GM20431 (cell line): ENCODE data around the gene CTDSP2.
"Not testable (repeated sequence)": the region's sequence is repeated elsewhere in the genome, so short reads cannot be mapped to it uniquely, and the experiment has no call there.

Experiments
- in situ Hi-C: fragments of 300-500 bp; cut with MseI, MboI; formaldehyde crosslinking; loops from one replicate; pipeline ENCODE4 v1.15.0; 2020; ENCODE audit warnings: low sequenced_read_pairs; ENCODE audit not compliant: unreplicated experiment

The CTDSP2 gene

DNA sequence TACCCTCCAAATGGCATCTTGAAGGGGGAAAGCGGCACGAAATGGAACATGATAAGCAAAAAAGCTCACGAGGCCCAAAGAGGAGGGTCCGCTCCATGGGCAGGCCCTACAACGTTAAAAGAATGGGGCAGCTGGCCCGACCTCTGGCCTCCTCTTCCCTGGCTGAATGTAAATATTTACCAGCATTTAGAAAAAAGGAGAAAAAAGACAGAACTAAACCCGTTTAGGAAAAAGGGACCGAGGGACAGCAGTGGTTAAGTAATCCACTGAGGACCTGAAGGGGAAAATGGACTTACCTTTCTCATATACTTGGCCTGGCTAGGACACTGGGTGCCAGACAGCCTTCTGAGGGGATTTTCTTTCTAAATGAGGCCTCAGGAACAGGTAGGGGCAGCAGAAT, 26.4 kb downstream of the CTDSP2 start:
- in situ Hi-C loops: not testable (repeated sequence)

- in situ Hi-C loops: not testable (repeated sequence)
Measured at GRCh38 chr12:57817990-57818331, 28.6 kb downstream of the CTDSP2 start.

DNA sequence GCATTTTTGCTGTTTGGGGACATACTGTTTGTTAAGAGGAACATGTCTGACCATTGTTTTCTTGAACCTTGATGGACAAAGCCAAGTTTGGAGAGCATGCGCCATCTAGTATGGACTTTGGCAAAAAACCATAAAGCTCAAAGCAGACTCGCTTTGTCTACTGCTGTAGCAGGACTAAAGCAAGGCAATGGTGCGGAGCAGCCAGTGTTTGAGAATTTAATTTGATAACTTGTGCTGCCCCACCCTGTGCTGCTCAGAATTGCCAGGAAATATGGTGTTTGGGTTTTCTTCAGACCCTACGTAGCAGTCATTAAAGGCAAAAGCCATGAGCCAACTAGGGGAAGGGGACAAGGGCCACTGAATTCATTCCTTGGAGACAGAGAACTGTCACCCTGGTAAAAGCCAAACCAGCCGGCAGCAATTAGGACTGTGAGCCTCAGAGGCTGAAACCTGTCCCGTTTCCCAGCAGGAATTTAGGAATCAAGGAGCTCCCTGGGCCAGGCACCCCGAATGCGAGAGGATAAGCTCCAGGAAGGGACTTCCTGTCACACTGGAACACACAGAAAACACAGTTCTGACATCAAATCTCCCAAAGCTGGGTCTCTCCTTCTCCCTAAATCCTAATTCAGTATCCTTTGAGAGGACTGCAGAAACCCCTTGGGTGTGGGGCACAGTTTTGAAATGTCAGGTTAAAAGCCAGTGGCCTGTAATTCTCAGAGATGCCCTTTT, 29.1 kb downstream of the CTDSP2 start:
- in situ Hi-C loops: no loop called here

GRCh38 chr12:57816855-57817151, 29.7 kb downstream of the CTDSP2 start:
- in situ Hi-C loops: no loop called here

GRCh38 chr12:57816001-57816854, 30.3 kb downstream of the CTDSP2 start:
- in situ Hi-C loops: no loop called here

DNA sequence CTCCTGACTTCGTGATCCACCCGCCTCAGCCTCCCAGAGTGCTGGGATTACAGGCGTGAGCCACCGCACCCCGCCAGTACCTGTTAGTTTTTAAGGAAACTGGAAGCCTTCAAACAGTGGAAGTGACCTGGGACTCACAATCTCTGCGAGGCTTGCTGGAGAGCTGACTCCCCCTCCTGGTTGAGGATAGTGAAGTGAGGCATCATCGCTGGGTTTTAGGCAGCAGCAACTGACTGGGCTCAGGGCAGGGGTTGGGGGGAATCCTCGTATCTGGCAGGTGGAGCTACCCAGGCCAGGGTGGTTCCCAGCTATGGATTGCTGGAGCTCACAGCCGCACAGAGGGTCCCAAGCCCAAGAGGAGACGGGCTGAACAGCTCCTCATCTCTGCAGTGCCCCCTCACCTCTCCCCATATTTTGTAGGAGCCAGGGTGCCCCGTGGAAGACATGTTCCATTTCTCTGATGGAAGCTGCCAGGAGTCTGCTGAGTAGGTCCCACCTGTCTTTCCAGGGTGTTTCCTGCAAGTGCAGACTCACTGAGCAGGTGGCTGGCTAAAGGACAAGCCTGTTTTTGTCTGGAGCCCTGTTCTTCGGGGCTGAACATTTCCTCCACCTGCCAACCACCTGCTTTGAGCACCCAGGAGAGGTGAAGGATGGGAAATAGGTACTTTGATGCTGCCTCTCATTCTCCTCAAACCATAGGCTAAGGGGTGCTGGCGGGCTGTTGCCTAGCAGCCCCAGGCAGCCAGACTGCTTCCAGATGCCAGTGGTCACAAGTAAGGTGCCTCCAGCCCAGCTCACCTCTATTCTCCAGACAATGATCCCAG, 31.1 kb downstream of the CTDSP2 start:
- in situ Hi-C loops: no loop called here

GRCh38 chr12:57813971-57814772, 32.4 kb downstream of the CTDSP2 start:
- in situ Hi-C loops: no loop called here

DNA sequence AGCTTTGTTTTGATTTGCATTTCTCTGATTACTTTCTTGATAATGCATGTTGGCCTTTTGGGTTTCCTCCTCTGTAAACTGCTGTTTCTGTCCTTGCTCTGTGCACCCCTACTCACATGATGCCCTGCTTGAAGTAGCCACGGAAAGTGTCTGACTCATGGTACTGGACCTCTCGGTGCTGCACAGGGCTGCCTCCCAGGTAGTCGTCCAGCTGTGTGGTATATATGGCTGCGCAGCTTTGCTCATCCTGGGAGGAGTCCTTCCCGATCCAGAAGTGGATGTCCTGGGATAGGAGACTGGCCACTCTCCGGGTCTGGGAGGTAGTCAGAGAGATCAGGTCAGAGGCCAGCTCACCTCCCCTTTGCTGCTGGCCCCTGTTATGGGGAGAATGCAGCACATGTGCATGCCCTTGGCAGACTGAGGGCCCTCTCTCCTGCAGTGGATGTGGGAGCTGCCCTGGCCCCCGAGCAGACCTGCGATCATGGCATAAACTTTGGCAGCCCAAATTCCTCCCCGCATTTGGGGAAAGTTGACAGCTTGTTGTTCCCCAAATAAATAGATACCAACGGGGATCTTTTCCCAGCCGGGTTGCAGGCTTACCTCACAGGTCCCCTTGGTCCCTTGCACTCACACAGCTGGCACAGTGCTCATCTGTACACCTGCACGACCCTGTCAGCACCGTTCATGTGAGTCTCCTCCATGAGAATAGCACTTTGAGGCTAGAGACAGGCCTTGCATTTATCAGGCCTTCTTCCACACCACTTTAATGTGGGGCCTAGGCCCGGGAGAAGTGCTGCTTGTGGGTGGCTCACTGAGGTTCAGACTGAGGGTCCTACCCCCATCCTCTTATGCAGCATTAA, 33.2 kb downstream of the CTDSP2 start:
- in situ Hi-C loops: no loop called here

DNA sequence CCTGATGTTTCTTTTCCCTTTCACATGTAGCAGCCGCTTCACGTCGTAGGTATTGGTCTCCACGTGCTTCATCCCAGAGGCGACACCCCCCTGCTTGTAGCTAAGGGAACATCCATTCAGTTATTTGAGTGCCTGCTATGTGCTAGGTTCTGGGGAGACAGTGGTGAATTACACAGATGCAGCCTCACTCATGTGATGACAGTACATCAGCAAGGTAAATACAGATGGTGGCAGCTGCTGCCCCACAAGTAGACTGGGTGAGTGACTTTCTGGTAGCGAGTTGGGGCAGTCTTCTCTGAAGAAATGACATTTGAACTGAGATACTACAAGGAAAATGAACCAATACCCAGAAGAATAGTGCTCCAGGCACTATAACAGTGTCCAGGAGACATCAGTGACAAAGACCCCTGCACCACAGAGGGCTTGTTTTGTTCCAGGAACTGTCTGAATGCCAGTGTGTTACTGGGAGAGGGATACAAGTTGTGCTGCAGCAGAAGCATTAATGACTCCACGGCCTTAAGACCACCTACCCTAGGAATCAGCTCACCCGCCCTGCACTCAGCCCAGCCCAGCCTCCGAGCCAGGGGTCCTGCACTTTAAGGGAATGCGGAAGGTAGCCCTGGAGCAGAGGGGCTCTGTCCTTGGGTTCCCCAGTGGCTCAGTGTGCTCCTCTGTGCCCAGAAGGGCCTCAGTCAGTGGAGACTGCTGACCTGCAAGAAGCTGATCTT, 35.3 kb downstream of the CTDSP2 start:
- in situ Hi-C loops: no loop called here

DNA sequence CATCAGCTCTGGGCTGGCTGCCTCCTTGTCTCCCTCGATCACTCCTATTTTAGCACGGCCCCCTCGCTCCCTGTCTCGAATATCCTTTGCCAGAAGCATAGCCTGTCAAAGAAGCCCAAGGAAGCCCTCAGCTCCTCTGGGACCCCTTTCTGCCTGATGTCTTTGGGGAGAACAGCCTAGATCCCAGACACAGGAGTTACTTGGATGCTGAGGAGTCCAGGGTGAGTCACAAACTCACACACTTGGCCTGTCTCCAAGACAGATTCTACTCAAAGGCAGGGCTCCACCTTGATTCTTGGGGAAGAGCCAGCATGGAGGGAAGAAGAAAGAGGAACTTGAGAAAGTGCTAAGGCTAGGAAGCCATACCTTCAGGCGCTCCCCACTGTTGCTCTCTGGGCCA, 36.1 kb downstream of the CTDSP2 start:
- in situ Hi-C loops: no loop called here

- in situ Hi-C loops: no loop called here
Measured at GRCh38 chr12:57809425-57809824, 37.1 kb downstream of the CTDSP2 start.

DNA sequence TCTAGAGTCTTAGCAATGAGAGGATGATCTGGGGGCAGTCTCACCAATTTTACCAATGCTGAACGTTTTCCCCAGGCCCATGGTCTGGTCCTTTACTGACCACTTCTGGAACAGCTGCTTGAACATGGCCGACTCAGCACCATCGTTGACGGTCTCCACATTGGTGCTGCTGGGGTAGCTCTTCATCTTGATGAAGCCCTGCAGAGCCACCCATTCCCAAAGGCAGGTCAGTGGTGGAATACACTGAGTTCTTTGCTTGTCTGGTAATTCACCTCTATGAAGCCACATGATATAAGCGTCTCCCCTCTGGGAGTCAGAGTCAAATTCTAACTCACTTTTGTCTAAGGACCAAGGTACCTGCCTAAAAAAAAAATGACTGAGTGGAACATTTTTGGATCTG, 38.2 kb downstream of the CTDSP2 start:
- in situ Hi-C loops: no loop called here

DNA sequence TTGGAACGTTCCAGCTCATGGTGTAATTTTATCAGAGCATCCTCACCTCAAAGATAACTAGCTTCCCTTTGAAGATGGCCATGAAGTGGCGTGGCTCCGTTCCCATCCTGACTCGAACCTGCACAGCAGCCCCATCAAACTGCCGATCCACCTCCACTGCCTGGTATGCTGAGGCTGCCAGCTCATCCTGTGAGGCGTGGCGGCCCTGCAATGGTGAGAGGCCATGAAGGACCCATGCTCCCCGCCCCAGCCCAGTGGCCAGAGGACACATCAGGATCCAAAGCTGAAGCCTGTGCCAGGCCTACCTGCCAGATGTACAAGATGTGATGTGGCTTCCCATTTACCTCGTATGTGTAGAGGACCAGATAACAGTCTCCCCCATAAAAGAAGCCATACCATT, 39.2 kb downstream of the CTDSP2 start:
- in situ Hi-C loops: no loop called here

DNA sequence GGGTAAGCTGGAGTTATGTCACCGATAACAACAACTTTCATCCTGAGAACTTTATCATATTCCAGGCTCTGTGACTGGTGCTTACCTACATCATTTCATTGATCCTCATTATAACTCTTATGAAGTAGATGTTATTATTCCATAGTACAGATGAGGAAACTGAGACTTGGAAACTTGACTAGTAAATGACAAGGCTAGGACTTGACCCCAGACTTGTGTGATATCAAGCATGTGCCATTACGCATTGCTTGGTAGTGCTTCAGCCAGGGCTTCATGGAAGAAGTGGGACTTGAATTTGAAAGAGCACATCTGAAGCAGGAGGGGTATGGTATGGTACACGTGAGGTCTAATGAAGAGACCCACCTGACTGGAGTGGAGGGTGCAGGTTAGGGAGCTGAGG, 39.9 kb downstream of the CTDSP2 start:
- in situ Hi-C loops: no loop called here

DNA sequence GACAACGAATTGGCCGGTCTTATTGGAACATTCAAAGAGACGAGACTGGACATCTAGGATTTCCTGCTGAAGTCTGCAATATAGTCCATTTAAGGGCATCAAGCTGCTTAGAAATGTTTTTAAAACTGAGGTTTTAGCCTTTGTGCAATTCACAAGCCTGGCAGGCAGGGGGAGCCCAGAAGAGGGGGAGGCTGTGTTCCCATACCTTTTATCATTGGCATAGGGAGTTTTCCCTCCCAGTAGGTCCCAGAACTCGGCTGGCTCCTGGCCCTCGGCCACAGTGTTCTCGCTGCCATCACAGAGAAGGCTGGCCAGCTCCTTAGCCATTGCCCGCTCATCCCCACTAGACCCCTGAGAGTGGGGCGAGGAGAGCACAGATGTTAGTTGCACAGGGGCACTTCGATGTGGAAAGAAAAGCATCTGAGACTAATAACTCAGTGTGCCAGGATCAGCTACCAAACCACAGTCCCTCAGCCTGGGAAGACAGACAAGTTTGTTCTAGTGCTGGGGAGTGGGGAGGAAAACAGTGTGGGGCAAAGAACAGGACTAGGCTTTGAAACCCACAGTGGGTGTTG, 43.1 kb downstream of the CTDSP2 start:
- in situ Hi-C loops: no loop called here

GRCh38 chr12:57802607-57803006, 43.9 kb downstream of the CTDSP2 start:
- in situ Hi-C loops: no loop called here

DNA sequence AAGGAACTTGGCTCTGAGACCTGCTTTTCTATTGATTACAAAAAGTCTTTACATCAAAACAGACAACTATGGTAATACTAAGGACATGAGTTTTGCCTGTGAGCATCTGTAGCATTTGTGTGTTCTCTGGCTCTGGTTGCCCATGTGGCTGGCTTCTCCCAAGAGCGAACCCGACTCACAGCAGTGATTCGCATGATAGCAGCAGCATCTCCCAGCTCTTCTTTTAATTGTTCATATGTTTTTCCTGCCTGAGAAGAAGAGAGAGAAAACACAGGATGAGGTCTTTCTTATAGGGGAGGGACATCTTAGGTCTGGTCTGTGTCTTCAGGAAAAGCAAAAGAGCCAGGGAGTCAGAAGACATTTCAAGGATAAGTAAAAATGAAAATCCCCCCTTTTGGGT, 45.6 kb downstream of the CTDSP2 start:
- in situ Hi-C loops: no loop called here

DNA sequence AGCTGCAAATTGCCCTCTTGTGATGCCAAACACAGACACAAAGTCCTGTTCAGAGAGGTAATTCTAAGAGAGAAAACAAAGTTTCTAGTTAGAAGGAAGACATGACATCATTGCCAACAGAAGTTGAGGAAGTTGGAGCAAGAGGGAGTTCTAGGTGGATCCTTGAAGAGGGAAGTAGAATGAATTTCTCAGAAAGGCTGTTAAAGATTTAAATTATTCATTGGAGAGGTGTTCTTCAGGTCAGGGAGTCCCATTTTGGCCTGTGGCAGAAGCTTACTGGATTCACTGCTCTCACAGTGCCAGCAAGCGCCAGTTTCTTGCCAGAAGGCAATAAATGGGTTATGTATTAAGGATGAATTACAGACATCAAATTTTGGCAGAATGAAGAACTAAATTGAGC, 48.6 kb downstream of the CTDSP2 start:
- in situ Hi-C loops: no loop called here
